ENCODE results near the gene KCNMA1.
"Not testable (repeated sequence)": the region's sequence is repeated elsewhere in the genome, so short reads cannot be mapped to it uniquely, and the experiment has no call there.

Gene KCNMA1

GRCh38 chr10:77416311-77417135, 221.1 kb downstream of the KCNMA1 start:
- Histone ChIP-seq H3K27me3 (ENCODE audit: insufficient read depth, insufficient read length) (no peaks in the 10 kb centered on the region), H3K36me3 (ENCODE audit: insufficient read depth, insufficient read length, low read length) (no peaks in the 10 kb centered on the region), H3K4me3 (ENCODE audit: insufficient read length, low read depth) (no peak overlapping the region), H3K9me3 (ENCODE audit: insufficient read depth, low read length) (no peaks in the 10 kb centered on the region), H3K4me1 (ENCODE audit: insufficient read depth, insufficient read length) (peaks cover 3% of the 10 kb centered on the region), H3K9ac (ENCODE audit: insufficient read length, low read depth) (no peak overlapping the region)
- TF ChIP-seq YY1 (IDR thresholded peaks at IDR 0.05; ENCODE audit: insufficient read depth, insufficient read length): no peak
- DNase-seq (ENCODE audit: low read depth, low spot score): no peak

DNA sequence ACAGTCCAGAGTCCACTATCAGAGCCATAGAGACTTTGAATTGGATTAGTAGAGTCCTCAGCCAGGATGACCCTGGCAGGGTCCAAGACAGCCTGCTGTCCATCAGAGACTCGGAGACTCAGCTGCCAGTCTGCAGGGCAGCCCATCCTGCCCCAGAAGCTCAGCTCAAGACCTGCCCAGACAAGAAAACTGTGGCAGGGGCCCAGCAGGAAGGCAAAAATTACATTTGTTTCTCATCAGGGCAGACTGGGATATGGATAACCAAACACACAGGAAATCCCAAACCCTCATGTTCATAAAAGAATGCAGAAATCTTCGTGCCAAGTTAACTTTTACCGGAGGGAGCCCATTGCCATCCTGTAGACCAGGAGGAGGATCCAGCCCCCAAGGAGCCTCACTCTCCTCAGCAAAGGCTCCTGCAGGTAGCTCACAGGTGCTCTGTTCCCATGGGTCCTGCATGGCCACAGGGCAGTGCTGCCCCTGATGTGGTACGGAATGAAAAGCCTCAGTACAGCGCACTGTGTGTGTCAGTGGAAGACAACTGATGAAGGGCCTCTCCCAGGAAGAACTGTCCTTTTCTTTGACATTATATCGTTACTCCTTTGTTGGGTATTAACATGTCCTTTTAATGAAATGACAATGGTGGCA, 222.2 kb downstream of the KCNMA1 start:
- H3K9me3 ChIP-seq (ENCODE audit: insufficient read depth, low read length): no peaks in the 10 kb centered on the region
- H3K9ac ChIP-seq (ENCODE audit: insufficient read length, low read depth): no peak overlapping the region
- H3K36me3 ChIP-seq (ENCODE audit: insufficient read depth, insufficient read length, low read length): no peaks in the 10 kb centered on the region
- H3K27me3 ChIP-seq (ENCODE audit: insufficient read depth, insufficient read length): no peaks in the 10 kb centered on the region
- no peak for TF ChIP-seq ZNF274 (IDR thresholded peaks at IDR 0.05; ENCODE audit: low read depth, low read length)
- TF ChIP-seq SUZ12 (IDR thresholded peaks at IDR 0.05; ENCODE audit: extremely low read depth, insufficient read depth, insufficient read length): no peak
- no peak for TF ChIP-seq YY1 (IDR thresholded peaks at IDR 0.05; ENCODE audit: insufficient read depth, insufficient read length)
- peaks cover 3% of the 10 kb centered on the region for H3K4me1 ChIP-seq (ENCODE audit: insufficient read depth, insufficient read length)
- H3K4me3 ChIP-seq (ENCODE audit: insufficient read length, low read depth): no peak overlapping the region
- DNase-seq (ENCODE audit: low read depth, low spot score): no peak

- no peak overlapping the region for H3K9ac ChIP-seq (ENCODE audit: insufficient read length, low read depth)
- H3K36me3 ChIP-seq (ENCODE audit: insufficient read depth, insufficient read length, low read length): no peaks in the 10 kb centered on the region
- H3K9me3 ChIP-seq (ENCODE audit: insufficient read depth, low read length): peaks cover 4% of the 10 kb centered on the region; the same call in 1 of the 2 replicates
- H3K27me3 ChIP-seq (ENCODE audit: insufficient read depth, insufficient read length): no peaks in the 10 kb centered on the region
- no peak for DNase-seq (ENCODE audit: low read depth, low spot score)
- TF ChIP-seq ZNF274 (IDR thresholded peaks at IDR 0.05; ENCODE audit: low read depth, low read length) (no peak), YY1 (IDR thresholded peaks at IDR 0.05; ENCODE audit: insufficient read depth, insufficient read length) (no peak), SUZ12 (IDR thresholded peaks at IDR 0.05; ENCODE audit: extremely low read depth, insufficient read depth, insufficient read length) (no peak)
- H3K4me3 ChIP-seq (ENCODE audit: insufficient read length, low read depth): no peak overlapping the region
- H3K4me1 ChIP-seq (ENCODE audit: insufficient read depth, insufficient read length): peaks cover 3% of the 10 kb centered on the region
Measured at GRCh38 chr10:77413231-77413630, 224.4 kb downstream of the KCNMA1 start.

DNA sequence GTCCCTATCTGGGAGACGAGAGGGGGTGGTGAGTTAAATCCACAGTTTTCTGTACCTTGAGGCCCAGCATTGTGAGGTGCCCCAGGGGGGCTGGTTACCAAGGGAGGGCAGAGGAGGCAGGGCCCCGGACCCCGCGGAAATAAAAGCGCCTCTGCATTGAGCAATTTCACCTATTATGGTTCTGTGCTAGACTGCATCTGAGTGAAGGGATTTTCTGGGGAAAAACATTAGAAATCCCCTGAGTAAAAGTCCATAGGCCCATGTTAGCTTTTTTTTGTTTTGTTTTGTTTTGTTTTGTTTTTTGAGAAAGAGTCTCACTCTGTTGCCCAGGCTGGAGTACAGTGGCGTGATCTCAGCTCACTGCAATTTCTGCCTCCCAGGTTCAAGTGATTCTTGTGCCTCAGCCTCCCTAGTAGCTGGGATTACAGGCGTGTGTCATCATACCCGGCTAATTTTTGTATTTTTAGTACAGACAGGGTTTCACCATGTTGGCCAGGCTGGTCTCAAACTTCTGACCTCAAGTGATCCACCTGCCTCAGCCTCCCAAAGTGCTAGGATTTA, 225.0 kb downstream of the KCNMA1 start:
- H3K27me3 ChIP-seq (ENCODE audit: insufficient read depth, insufficient read length); H3K36me3 ChIP-seq (ENCODE audit: insufficient read depth, insufficient read length, low read length); H3K4me3 ChIP-seq (ENCODE audit: insufficient read length, low read depth); H3K9me3 ChIP-seq (ENCODE audit: insufficient read depth, low read length); H3K4me1 ChIP-seq (ENCODE audit: insufficient read depth, insufficient read length); H3K9ac ChIP-seq (ENCODE audit: insufficient read length, low read depth); DNase-seq (ENCODE audit: low read depth, low spot score): not testable (repeated sequence)

- peaks cover 3% of the 10 kb centered on the region for H3K4me1 ChIP-seq (ENCODE audit: insufficient read depth, insufficient read length)
Measured at GRCh38 chr10:77411805-77412204, 225.8 kb downstream of the KCNMA1 start.

GRCh38 chr10:77410523-77410922, 227.1 kb downstream of the KCNMA1 start:
- no peak overlapping the region for H3K4me3 ChIP-seq (ENCODE audit: insufficient read length, low read depth)
- no peak for DNase-seq (ENCODE audit: low read depth, low spot score)
- no peaks in the 10 kb centered on the region for H3K27me3 ChIP-seq (ENCODE audit: insufficient read depth, insufficient read length)
- peaks cover 4% of the 10 kb centered on the region; the same call in 1 of the 2 replicates for H3K9me3 ChIP-seq (ENCODE audit: insufficient read depth, low read length)
- no peak for TF ChIP-seq ZNF274 (IDR thresholded peaks at IDR 0.05; ENCODE audit: low read depth, low read length)
- TF ChIP-seq SUZ12 (IDR thresholded peaks at IDR 0.05; ENCODE audit: extremely low read depth, insufficient read depth, insufficient read length): no peak
- no peak for TF ChIP-seq YY1 (IDR thresholded peaks at IDR 0.05; ENCODE audit: insufficient read depth, insufficient read length)
- peaks cover 9% of the 10 kb centered on the region for H3K4me1 ChIP-seq (ENCODE audit: insufficient read depth, insufficient read length)
- no peaks in the 10 kb centered on the region for H3K36me3 ChIP-seq (ENCODE audit: insufficient read depth, insufficient read length, low read length)
- H3K9ac ChIP-seq (ENCODE audit: insufficient read length, low read depth): no peak overlapping the region

More at GRCh38 chr10:77411805-77412204, 225.8 kb downstream of the KCNMA1 start:
- H3K9me3 ChIP-seq (ENCODE audit: insufficient read depth, low read length): peaks cover 4% of the 10 kb centered on the region; the same call in 1 of the 2 replicates
- no peaks in the 10 kb centered on the region for H3K36me3 ChIP-seq (ENCODE audit: insufficient read depth, insufficient read length, low read length)
- H3K4me3 ChIP-seq (ENCODE audit: insufficient read length, low read depth): no peak overlapping the region
- no peak overlapping the region for H3K9ac ChIP-seq (ENCODE audit: insufficient read length, low read depth)
- TF ChIP-seq ZNF274 (IDR thresholded peaks at IDR 0.05; ENCODE audit: low read depth, low read length): no peak
- TF ChIP-seq SUZ12 (IDR thresholded peaks at IDR 0.05; ENCODE audit: extremely low read depth, insufficient read depth, insufficient read length): no peak
- TF ChIP-seq YY1 (IDR thresholded peaks at IDR 0.05; ENCODE audit: insufficient read depth, insufficient read length): no peak
- H3K27me3 ChIP-seq (ENCODE audit: insufficient read depth, insufficient read length): no peaks in the 10 kb centered on the region
- no peak for DNase-seq (ENCODE audit: low read depth, low spot score)

- Histone ChIP-seq H3K27me3 (ENCODE audit: insufficient read depth, insufficient read length) (no peaks in the 10 kb centered on the region), H3K4me3 (ENCODE audit: insufficient read length, low read depth) (no peak overlapping the region), H3K9ac (ENCODE audit: insufficient read length, low read depth) (no peak overlapping the region), H3K4me1 (ENCODE audit: insufficient read depth, insufficient read length) (peaks cover 9% of the 10 kb centered on the region), H3K36me3 (ENCODE audit: insufficient read depth, insufficient read length, low read length) (no peaks in the 10 kb centered on the region), H3K9me3 (ENCODE audit: insufficient read depth, low read length) (peaks cover 4% of the 10 kb centered on the region; the same call in 1 of the 2 replicates)
- TF ChIP-seq YY1 (IDR thresholded peaks at IDR 0.05; ENCODE audit: insufficient read depth, insufficient read length): no peak
- no peak for TF ChIP-seq ZNF274 (IDR thresholded peaks at IDR 0.05; ENCODE audit: low read depth, low read length)
- no peak for TF ChIP-seq SUZ12 (IDR thresholded peaks at IDR 0.05; ENCODE audit: extremely low read depth, insufficient read depth, insufficient read length)
- no peak for DNase-seq (ENCODE audit: low read depth, low spot score)
Measured at GRCh38 chr10:77409697-77410471, 227.7 kb downstream of the KCNMA1 start.

Measured in NT2/D1 (cell line).